ENCODE measurements around the gene STAT4. TPM values are rescaled to one million over a fixed set of nuclear protein-coding genes. Genes with fewer than 3 reads are reported as not detected.

STAT4 gene
- total and polyA plus RNA-seq, 4 donors, result 0.85 to 7.9 (median 3.2) TPM

- no peaks in the 10 kb centered on the region for H3K27me3 ChIP-seq (ENCODE audit: control insufficient read depth in 4 of 4, insufficient read depth in 4 of 4, low read length in 3 of 4)
- TF ChIP-seq YY1 (IDR thresholded peaks at IDR 0.05) (no peak), TAF1 (conservative IDR thresholded peaks at IDR 0.05) (no peak)
- no peak for DNase-seq (ENCODE audit: low spot score)
- no peak overlapping the region for H3K9ac ChIP-seq (ENCODE audit: low read depth in 1 of 2, low read length in 2 of 2)
- no peaks in the 10 kb centered on the region for H3K4me1 ChIP-seq (ENCODE audit: control insufficient read depth in 4 of 4, insufficient read depth in 4 of 4, low read length in 3 of 4)
- H3K4me3 ChIP-seq (ENCODE audit: low read depth in 1 of 3, low read length in 3 of 3), result no peak overlapping the region
- no peak overlapping the region for H3K27ac ChIP-seq (ENCODE audit: low read depth in 1 of 2, low read length in 2 of 2)
- 94% methylated on average over 3 of the region's 3 CpGs for WGBS
- H3K9me3 ChIP-seq (ENCODE audit: control insufficient read depth in 4 of 4, low read length in 3 of 4), result no peaks in the 10 kb centered on the region
- no peaks in the 10 kb centered on the region for H3K36me3 ChIP-seq (ENCODE audit: control insufficient read depth in 4 of 4, insufficient read depth in 3 of 4, low read depth in 1 of 4, low read length in 3 of 4)
Observed at GRCh38 chr2:191105082-191105481, 45.7 kb downstream of the STAT4 start.

DNA sequence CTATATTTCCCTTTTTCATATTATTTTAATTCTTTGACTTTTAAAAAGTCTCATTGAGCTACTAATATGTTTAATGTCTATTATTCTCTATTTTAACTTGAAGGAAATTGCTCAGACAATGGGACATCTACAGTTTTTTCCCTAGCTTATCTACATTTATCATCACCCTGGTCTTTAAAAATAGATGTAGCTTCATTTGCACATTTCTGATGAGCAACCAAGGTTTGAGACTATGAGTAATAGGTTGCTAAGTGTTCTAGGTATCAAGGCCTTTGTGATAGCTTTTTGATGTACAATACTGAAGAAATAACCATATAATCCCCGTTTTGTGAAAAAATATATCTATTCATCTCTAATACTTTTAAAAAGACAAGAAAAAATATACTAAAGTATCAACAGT, 47.0 kb downstream of the STAT4 start:
- H3K4me3 ChIP-seq (ENCODE audit: low read depth in 1 of 3, low read length in 3 of 3), result no peak overlapping the region
- no peak overlapping the region for H3K27ac ChIP-seq (ENCODE audit: low read depth in 1 of 2, low read length in 2 of 2)
- TF ChIP-seq JUND (IDR thresholded peaks at IDR 0.05), result no peak
- no peak for TF ChIP-seq HNF4A (conservative IDR thresholded peaks at IDR 0.05)
- TF ChIP-seq MAX (IDR thresholded peaks at IDR 0.05), result no peak
- TF ChIP-seq GABPA (IDR thresholded peaks at IDR 0.05 in 1 of 2, conservative IDR thresholded peaks at IDR 0.05 in 1 of 2), result no peak
- no peak for TF ChIP-seq ZBTB33 (IDR thresholded peaks at IDR 0.05)
- H3K36me3 ChIP-seq (ENCODE audit: control insufficient read depth in 4 of 4, insufficient read depth in 3 of 4, low read depth in 1 of 4, low read length in 3 of 4), result no peaks in the 10 kb centered on the region
- H3K27me3 ChIP-seq (ENCODE audit: control insufficient read depth in 4 of 4, insufficient read depth in 4 of 4, low read length in 3 of 4), result no peaks in the 10 kb centered on the region
- H3K9ac ChIP-seq (ENCODE audit: low read depth in 1 of 2, low read length in 2 of 2), result no peak overlapping the region
- no peak for DNase-seq (ENCODE audit: low spot score)
- no peaks in the 10 kb centered on the region for H3K4me1 ChIP-seq (ENCODE audit: control insufficient read depth in 4 of 4, insufficient read depth in 4 of 4, low read length in 3 of 4)
- WGBS, result 95% methylated on average over 1 of the region's 1 CpG
- H3K9me3 ChIP-seq (ENCODE audit: control insufficient read depth in 4 of 4, low read length in 3 of 4), result no peaks in the 10 kb centered on the region

GRCh38 chr2:191100216-191100615, 50.6 kb downstream of the STAT4 start:
- no peak for TF ChIP-seq ZBTB33 (IDR thresholded peaks at IDR 0.05)
- no peak for TF ChIP-seq EGR1 (IDR thresholded peaks at IDR 0.05; ENCODE audit: low read depth in 2 of 2)
- TF ChIP-seq HNF4G (IDR thresholded peaks at IDR 0.05), result no peak
- TF ChIP-seq RAD21 (IDR thresholded peaks at IDR 0.05), result no peak
- no peak for TF ChIP-seq YY1 (IDR thresholded peaks at IDR 0.05)
- Histone ChIP-seq H3K9me3 (ENCODE audit: control insufficient read depth in 4 of 4, low read length in 3 of 4) (no peaks in the 10 kb centered on the region), H3K36me3 (ENCODE audit: control insufficient read depth in 4 of 4, insufficient read depth in 3 of 4, low read depth in 1 of 4, low read length in 3 of 4) (no peaks in the 10 kb centered on the region), H3K27ac (ENCODE audit: low read depth in 1 of 2, low read length in 2 of 2) (no peak overlapping the region), H3K27me3 (ENCODE audit: control insufficient read depth in 4 of 4, insufficient read depth in 4 of 4, low read length in 3 of 4) (no peaks in the 10 kb centered on the region), H3K9ac (ENCODE audit: low read depth in 1 of 2, low read length in 2 of 2) (no peak overlapping the region), H3K4me1 (ENCODE audit: control insufficient read depth in 4 of 4, insufficient read depth in 4 of 4, low read length in 3 of 4) (no peaks in the 10 kb centered on the region), H3K4me3 (ENCODE audit: low read depth in 1 of 3, low read length in 3 of 3) (no peak overlapping the region)
- DNase-seq (ENCODE audit: low spot score), result no peak
- WGBS, result 95% methylated on average over 5 of the region's 5 CpGs

Data from liver (tissue), 9 donors.